GM04504 (cell line): ENCODE results near the gene STYXL1.
A peak's percentile ranks its signal among the peaks of the same experiment; 100 is the strongest.

Experiments
- DNase-seq: peaks from one replicate; pipeline ENCODE4 v3.0.0-alpha.2; 2012; ENCODE audit warnings: low read depth

The STYXL1 gene

GRCh38 chr7:75955331-75955955, 92.4 kb downstream of the STYXL1 start:
- no peak for DNase-seq

- no peak for DNase-seq
These were observed 93.9 kb downstream of the STYXL1 start for GRCh38 chr7:75953931-75954330.

- DNase-seq = no peak
These were observed 94.4 kb downstream of the STYXL1 start for GRCh38 chr7:75953431-75953830.

- peak; percentile 65 for DNase-seq
These were observed 96.3 kb downstream of the STYXL1 start for GRCh38 chr7:75951506-75951905.

GRCh38 chr7:75950111-75950681, 97.6 kb downstream of the STYXL1 start:
- no peak for DNase-seq

GRCh38 chr7:75948179-75948578, 99.6 kb downstream of the STYXL1 start:
- no peak for DNase-seq
